IPS-18c (cell line): Measurements from ENCODE around the gene COX7A1.

Experiments used
- H3K4me3 ChIP-seq: 2 replicates; pipeline ENCODE4 v1.7.0; 2013; ENCODE audit warnings: low read depth, mild to moderate bottlenecking, low read length, moderate library complexity; ENCODE audit not compliant: insufficient read depth
- H3K9me3 ChIP-seq: one replicate; pipeline ENCODE4 v1.6.1; 2013; ENCODE audit warnings: mild to moderate bottlenecking, low read length, moderate library complexity; ENCODE audit not compliant: control insufficient read depth, insufficient read depth

Gene COX7A1

DNA sequence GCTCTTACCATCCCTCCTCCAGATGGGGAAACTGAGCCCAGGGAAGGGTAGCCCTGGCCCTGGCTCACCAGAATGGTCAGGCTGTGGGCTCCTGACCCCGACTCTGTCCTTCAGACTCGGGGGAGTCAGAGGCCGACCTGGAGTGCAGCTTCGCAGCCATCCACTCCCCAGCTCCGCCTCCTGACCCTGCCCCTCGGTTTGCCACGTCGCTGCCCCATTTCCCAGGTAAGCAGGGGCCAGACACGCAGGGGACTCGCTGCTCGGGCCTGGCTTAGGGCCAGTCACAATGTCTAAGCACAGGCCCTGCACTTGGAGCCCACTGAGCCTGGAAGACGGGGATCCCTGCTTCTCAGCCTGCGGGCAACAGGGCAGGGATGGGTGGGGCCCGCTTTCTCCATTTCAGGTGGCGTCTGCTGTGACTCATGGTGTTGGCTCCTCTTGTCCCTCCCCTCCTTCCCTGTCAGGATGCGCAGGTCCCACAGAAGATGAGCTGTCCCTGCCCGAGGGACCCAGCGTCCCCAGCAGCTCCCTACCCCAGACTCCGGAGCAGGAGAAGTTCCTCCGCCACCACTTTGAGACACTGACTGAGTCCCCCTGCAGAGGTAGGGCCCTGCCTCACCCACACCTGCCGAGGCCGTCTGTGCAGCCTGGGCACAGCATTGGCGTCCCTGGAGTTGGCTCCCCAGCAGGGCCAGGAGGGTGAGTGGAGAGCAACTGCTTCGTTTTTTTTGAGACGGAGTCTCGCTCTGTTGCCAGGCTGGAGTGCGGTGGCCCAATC, 50.5 kb downstream of the COX7A1 start:
- peaks cover 4% of the 10 kb centered on the region for H3K9me3 ChIP-seq

More for the DNA sequence above, 50.5 kb downstream of the COX7A1 start:
- no peak overlapping the region for H3K4me3 ChIP-seq
